ENCODE measurements around the gene VDAC1.

- TF ChIP-seq CTCF (conservative IDR thresholded peaks at IDR 0.05 in 1 of 2, IDR thresholded peaks at IDR 0.05 in 1 of 2; ENCODE audit: extremely low read depth in 1 of 2, insufficient read depth in 1 of 2, low read depth in 1 of 2, low read length in 2 of 2) = no peak
- TF ChIP-seq EZH2 (IDR thresholded peaks at IDR 0.05; ENCODE audit: borderline replicate concordance, low read length) = no peak
These were observed 19.1 kb downstream of the VDAC1 start for GRCh38 chr5:133985540-133986180.

All from mammary epithelial cell (primary cell).